Suprapubic skin (tissue), 4 donors: Measurements from ENCODE around the gene TMEM143. TPM values are rescaled to one million over a fixed set of nuclear protein-coding genes. Genes with fewer than 3 reads are reported as not detected.

ENCODE experiments used
- DNase-seq, 2 donors: peaks; one replicate each; pipeline ENCODE4 v3.0.0-alpha.2; 2019; ENCODE audit warnings: low spot score in 2 of 2
- H3K27ac ChIP-seq: fragments of 200-600 bp; sonication (generic); one replicate; pipeline ENCODE4 v1.5.1; 2019
- H3K27me3 ChIP-seq: fragments of 200-600 bp; sonication (generic); one replicate; pipeline ENCODE4 v1.5.1; 2019
- H3K36me3 ChIP-seq: fragments of 200-600 bp; sonication (generic); one replicate; pipeline ENCODE4 v1.5.1; 2019
- H3K4me1 ChIP-seq: fragments of 200-600 bp; sonication (generic); one replicate; pipeline ENCODE4 v1.5.1; 2019
- H3K4me3 ChIP-seq: fragments of 200-600 bp; sonication (generic); one replicate; pipeline ENCODE4 v1.5.1; 2019; ENCODE audit warnings: mild to moderate bottlenecking
- H3K9me3 ChIP-seq: fragments of 200-600 bp; sonication (generic); one replicate; pipeline ENCODE4 v1.5.1; 2019
- EP300 ChIP-seq: sonication (generic); formaldehyde crosslinking; IDR thresholded peaks from one replicate; pipeline ENCODE4 v1.6.1; 2017; ENCODE audit warnings: antibody characterized with exemption
- POLR2A ChIP-seq, 2 donors: fragments of 450-650 bp; IDR thresholded peaks; one replicate each; pipeline ENCODE4 v1.6.1; 2017; ENCODE audit warnings: antibody characterized with exemption in 2 of 2, mild to moderate bottlenecking in 2 of 2, moderate library complexity in 2 of 2
- POLR2AphosphoS5 ChIP-seq, 3 donors: sonication (generic); formaldehyde crosslinking; IDR thresholded peaks; one replicate each; pipeline ENCODE4 v1.6.1; 2017; ENCODE audit warnings: antibody characterized with exemption in 3 of 3
- WGBS: methylation state at CpG from one replicate; pipeline ENCODE4 v1.1.5; 2018; 5-methylcytosine and 5-hydroxymethylcytosine counted together
- total RNA-seq, 4 donors: library from RNA; depleted of rRNA; stranded (reverse); fragments of >200 nt; gene quantifications; one replicate each; pipeline ENCODE4 v1.1.0, GENCODE V29; 2016
- TF ChIP-seq, protein P1 (sequence below), 2 donors: fragments of 200-600 bp in 1 of 2; fragments of 450-650 bp in 1 of 2; sonication (generic) in 1 of 2; IDR thresholded peaks; one replicate each; pipeline ENCODE4 v1.5.1; 2016 to 2019; ENCODE audit warnings: antibody characterized with exemption in 2 of 2, mild to moderate bottlenecking in 1 of 2, moderate library complexity in 1 of 2

The TMEM143 gene
- total RNA-seq, 4 donors from 2014 or later, result 7.8 to 14.7 (median 9.3) TPM

DNA sequence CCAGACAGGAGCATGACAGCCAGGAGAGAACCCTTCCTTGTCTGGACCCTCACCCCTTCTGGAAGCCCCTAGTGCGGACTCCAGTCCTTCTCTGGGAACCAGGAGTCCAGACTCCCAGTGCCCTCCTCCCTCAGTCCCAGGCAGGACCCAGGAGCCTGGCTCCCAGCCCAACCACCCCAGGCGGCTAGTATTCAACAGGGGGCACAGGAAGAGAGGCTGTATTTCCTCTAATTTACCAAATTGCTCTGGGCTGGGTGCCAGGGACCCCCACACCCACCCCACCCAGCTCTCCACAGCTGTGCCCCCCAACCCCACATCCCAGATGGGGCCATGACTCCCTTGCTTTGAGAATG lies 33.1 kb upstream of the TMEM143 start:
- H3K4me1 ChIP-seq, result peaks cover 59% of the 10 kb centered on the region

GRCh38 chr19:48396016-48396823 lies 32.5 kb upstream of the TMEM143 start:
- Histone ChIP-seq H3K4me1 (peaks cover 62% of the 10 kb centered on the region), H3K27ac (no peak overlapping the region), H3K4me3 (no peak overlapping the region), H3K27me3 (peaks cover 48% of the 10 kb centered on the region), H3K9me3 (no peaks in the 10 kb centered on the region), H3K36me3 (no peaks in the 10 kb centered on the region)
- WGBS, result 55% methylated on average over 21 of the region's 24 CpGs
- TF ChIP-seq, protein P1, sequence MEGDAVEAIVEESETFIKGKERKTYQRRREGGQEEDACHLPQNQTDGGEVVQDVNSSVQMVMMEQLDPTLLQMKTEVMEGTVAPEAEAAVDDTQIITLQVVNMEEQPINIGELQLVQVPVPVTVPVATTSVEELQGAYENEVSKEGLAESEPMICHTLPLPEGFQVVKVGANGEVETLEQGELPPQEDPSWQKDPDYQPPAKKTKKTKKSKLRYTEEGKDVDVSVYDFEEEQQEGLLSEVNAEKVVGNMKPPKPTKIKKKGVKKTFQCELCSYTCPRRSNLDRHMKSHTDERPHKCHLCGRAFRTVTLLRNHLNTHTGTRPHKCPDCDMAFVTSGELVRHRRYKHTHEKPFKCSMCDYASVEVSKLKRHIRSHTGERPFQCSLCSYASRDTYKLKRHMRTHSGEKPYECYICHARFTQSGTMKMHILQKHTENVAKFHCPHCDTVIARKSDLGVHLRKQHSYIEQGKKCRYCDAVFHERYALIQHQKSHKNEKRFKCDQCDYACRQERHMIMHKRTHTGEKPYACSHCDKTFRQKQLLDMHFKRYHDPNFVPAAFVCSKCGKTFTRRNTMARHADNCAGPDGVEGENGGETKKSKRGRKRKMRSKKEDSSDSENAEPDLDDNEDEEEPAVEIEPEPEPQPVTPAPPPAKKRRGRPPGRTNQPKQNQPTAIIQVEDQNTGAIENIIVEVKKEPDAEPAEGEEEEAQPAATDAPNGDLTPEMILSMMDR (IDR thresholded peaks at IDR 0.05), result no peak
- no peak for TF ChIP-seq POLR2A (IDR thresholded peaks at IDR 0.05)
- TF ChIP-seq EP300, result no peak
- no peak for DNase-seq

More for the DNA sequence above, 33.1 kb upstream of the TMEM143 start:
- Histone ChIP-seq H3K27ac (no peak overlapping the region), H3K27me3 (peaks cover 48% of the 10 kb centered on the region), H3K4me3 (no peak overlapping the region), H3K9me3 (no peaks in the 10 kb centered on the region), H3K36me3 (no peaks in the 10 kb centered on the region)
- TF ChIP-seq, protein P1 (IDR thresholded peaks at IDR 0.05), result no peak
- no peak for TF ChIP-seq POLR2AphosphoS5 (IDR thresholded peaks at IDR 0.05)
- no peak for TF ChIP-seq POLR2A (IDR thresholded peaks at IDR 0.05)
- no peak for TF ChIP-seq EP300
- 66% methylated on average over 2 of the region's 2 CpGs for WGBS
- no peak for DNase-seq

DNA sequence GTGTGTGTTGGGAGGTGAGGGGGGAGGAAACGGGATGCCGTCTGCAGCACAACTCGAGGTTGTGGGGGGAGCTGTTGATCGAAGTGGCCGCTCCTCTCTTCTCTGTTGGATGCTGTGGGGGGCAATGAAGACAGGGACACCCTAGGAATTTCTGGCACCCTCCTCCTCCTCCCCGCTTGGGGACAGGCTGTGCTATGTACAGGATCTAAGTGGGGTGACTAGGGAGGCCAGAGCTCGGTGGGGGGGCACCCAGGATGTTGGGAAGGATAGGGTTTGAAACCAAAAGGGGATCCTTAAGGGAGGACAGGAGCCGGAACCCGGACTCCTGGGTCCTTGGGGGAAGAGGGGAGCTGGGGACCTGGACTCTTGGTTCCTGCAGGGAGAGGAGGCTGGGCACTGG lies 31.8 kb upstream of the TMEM143 start:
- peaks cover 63% of the 10 kb centered on the region for H3K4me1 ChIP-seq
- 29% methylated on average over 9 of the region's 9 CpGs for WGBS

GRCh38 chr19:48395170-48395455 lies 31.4 kb upstream of the TMEM143 start:
- H3K27ac ChIP-seq, result no peak overlapping the region
- WGBS, result 11% methylated on average over 6 of the region's 6 CpGs
- no peak overlapping the region for H3K4me3 ChIP-seq
- peaks cover 48% of the 10 kb centered on the region for H3K27me3 ChIP-seq
- no peak for TF ChIP-seq POLR2AphosphoS5 (IDR thresholded peaks at IDR 0.05)
- no peak for TF ChIP-seq EP300
- TF ChIP-seq, protein P1 (IDR thresholded peaks at IDR 0.05), result no peak
- TF ChIP-seq POLR2A (IDR thresholded peaks at IDR 0.05), result no peak
- H3K9me3 ChIP-seq, result no peaks in the 10 kb centered on the region
- peaks cover 67% of the 10 kb centered on the region for H3K4me1 ChIP-seq
- no peak for DNase-seq
- H3K36me3 ChIP-seq, result no peaks in the 10 kb centered on the region

More for the DNA sequence above, 31.8 kb upstream of the TMEM143 start:
- TF ChIP-seq, protein P1 (IDR thresholded peaks at IDR 0.05), result no peak
- TF ChIP-seq POLR2A (IDR thresholded peaks at IDR 0.05), result no peak
- no peak for TF ChIP-seq POLR2AphosphoS5 (IDR thresholded peaks at IDR 0.05)
- no peak for TF ChIP-seq EP300
- Histone ChIP-seq H3K36me3 (no peaks in the 10 kb centered on the region), H3K9me3 (no peaks in the 10 kb centered on the region), H3K27me3 (peaks cover 48% of the 10 kb centered on the region), H3K4me3 (no peak overlapping the region), H3K27ac (no peak overlapping the region)
- DNase-seq, result no peak

- no peak for TF ChIP-seq POLR2AphosphoS5 (IDR thresholded peaks at IDR 0.05)
- TF ChIP-seq EP300, result no peak
- no peak for TF ChIP-seq POLR2A (IDR thresholded peaks at IDR 0.05)
- TF ChIP-seq, protein P1 (IDR thresholded peaks at IDR 0.05), result no peak
- no peak for DNase-seq
- H3K4me1 ChIP-seq, result peaks cover 71% of the 10 kb centered on the region
- peaks cover under 1% of the 10 kb centered on the region for H3K36me3 ChIP-seq
- no peak overlapping the region for H3K27ac ChIP-seq
- peaks cover 48% of the 10 kb centered on the region for H3K27me3 ChIP-seq
- no peaks in the 10 kb centered on the region for H3K9me3 ChIP-seq
- peak overlapping the region; percentile 38 for H3K4me3 ChIP-seq
- 3% methylated on average over 23 of the region's 38 CpGs for WGBS
Observed at GRCh38 chr19:48394331-48395169, 30.8 kb upstream of the TMEM143 start.
